K562 (cell line): ENCODE data around the gene TAF10. TPM values are rescaled to one million over a fixed set of nuclear protein-coding genes. Genes with fewer than 3 reads are reported as not detected.

Source experiments
- FOXP1 ChIP-seq: sonication (generic); formaldehyde crosslinking; IDR thresholded peaks from 2 replicates; pipeline ENCODE4 v1.8.0; 2022; ENCODE audit warnings: mild to moderate bottlenecking, missing genetic modification reagents
- GATAD2B ChIP-seq: fragments of 450-650 bp; IDR thresholded peaks from 2 replicates; pipeline ENCODE4 v1.6.1; 2017; ENCODE audit warnings: mild to moderate bottlenecking, borderline replicate concordance
- GTF2F1 ChIP-seq: IDR thresholded peaks from 2 replicates; pipeline ENCODE4 v1.6.1; 2011; ENCODE audit warnings: low read depth, low read length, improper control_type of control experiment
- HMBOX1 ChIP-seq: sonication (generic); IDR thresholded peaks from 2 replicates; pipeline ENCODE4 v1.6.1; 2016
- MIER1 ChIP-seq: fragments of 450-650 bp; IDR thresholded peaks from 2 replicates; pipeline ENCODE4 v1.6.1; 2016; ENCODE audit warnings: antibody characterized with exemption, mild to moderate bottlenecking, low read depth
- MTF1 ChIP-seq: fragments of 250-450 bp; sonication (Bioruptor Pico); IDR thresholded peaks from 2 replicates; pipeline ENCODE4 v1.9.0; 2021; ENCODE audit warnings: moderate library complexity, mild to moderate bottlenecking, inconsistent platforms, borderline replicate concordance
- NFATC3 ChIP-seq: fragments of 450-650 bp; IDR thresholded peaks from 2 replicates; pipeline ENCODE4 v1.6.1; 2017; ENCODE audit warnings: mild to moderate bottlenecking
- NR3C1 ChIP-seq: sonication (generic); formaldehyde crosslinking; IDR thresholded peaks from 2 replicates; pipeline ENCODE4 v1.8.1; 2022; ENCODE audit warnings: missing genetic modification reagents
- POLR2H ChIP-seq: IDR thresholded peaks from 2 replicates; pipeline ENCODE4 v1.6.1; 2016; ENCODE audit warnings: missing genetic modification characterization, low read depth, mild to moderate bottlenecking, control low read depth, missing compliant biosample characterization, moderate library complexity
- PRMT5 ChIP-seq: sonication (generic); formaldehyde crosslinking; IDR thresholded peaks from 2 replicates; pipeline ENCODE4 v1.5.0; 2020; ENCODE audit warnings: missing genetic modification reagents
- RBM15 ChIP-seq: fragments of 200-400 bp; formaldehyde crosslinking; IDR thresholded peaks from 2 replicates; pipeline ENCODE4 v1.6.1; 2018; ENCODE audit warnings: mild to moderate bottlenecking, low read length, moderate library complexity; ENCODE audit not compliant: insufficient read depth
- RBM39 ChIP-seq: fragments of 200-400 bp; formaldehyde crosslinking; optimal IDR thresholded peaks from 2 replicates; pipeline ENCODE3; 2018; ENCODE audit warnings: low read depth, low read length
- ZNF197 ChIP-seq: fragments of 200-800 bp; sonication (Bioruptor generic); IDR thresholded peaks from 2 replicates; pipeline ENCODE4 v1.6.1; 2016; ENCODE audit warnings: low read depth, missing genetic modification characterization, missing compliant biosample characterization
- ZNF445 ChIP-seq: fragments of 250-450 bp; sonication (Bioruptor Pico); IDR thresholded peaks from 2 replicates; pipeline ENCODE4 v1.4.0; 2020; ENCODE audit warnings: low read depth, mild to moderate bottlenecking, moderate library complexity
- ZNF583 ChIP-seq: fragments of 250-450 bp; sonication (Bioruptor Pico); IDR thresholded peaks from 2 replicates; pipeline ENCODE4 v1.4.0; 2020
- polyA plus RNA-seq, 8 experiments: library from polyadenylated mRNA; depleted of rRNA in 4 of 8; stranded (reverse) in 5 of 8; unstranded in 3 of 8; fragments of >200 nt; fragmentation: Nextera tagmentation in 2 of 8; fragmentation: Illumina TruSeq in 1 of 8; extraction: Ambion mirVana in 2 of 8; extraction: Trizol in 1 of 8; gene quantifications; 2 replicates each; pipeline versions ENCODE4 v1.2.1 to v1.2.3, GENCODE V29; 2011 to 2014; ENCODE audit warnings: inconsistent platforms in 1 of 8, missing spikeins in 1 of 8
- total RNA-seq, 7 experiments: library from RNA; depleted of rRNA in 6 of 7; stranded (reverse); fragments of >200 nt in 6 of 7; fragmentation: Illumina TruSeq in 2 of 7; extraction: Trizol in 2 of 7; gene quantifications; 2 replicates each; pipeline versions ENCODE4 v1.2.1 to v1.2.3, GENCODE V29; 2011 to 2021; ENCODE audit warnings: low replicate concordance in 1 of 7
- TF ChIP-seq, protein P1 (sequence below), 2 experiments: fragments of 150-350 bp in 1 of 2; IDR thresholded peaks; 2 replicates each; pipeline ENCODE4 v1.6.1; 2012 to 2016; ENCODE audit warnings: low read depth in 2 of 2, low read length in 2 of 2, mild to moderate bottlenecking in 1 of 2, moderate library complexity in 1 of 2
- TF ChIP-seq, protein P2 (sequence below): fragments of 250-450 bp; sonication (Bioruptor Pico); IDR thresholded peaks from 2 replicates; pipeline ENCODE4 v1.8.0; 2022; ENCODE audit warnings: inconsistent platforms
- TF ChIP-seq, protein P3 (sequence below): fragments of 450-650 bp; conservative IDR thresholded peaks from 2 replicates; pipeline ENCODE4 v1.6.1; 2016; ENCODE audit warnings: missing genetic modification characterization, low read depth, mild to moderate bottlenecking, missing compliant biosample characterization, moderate library complexity
- TF ChIP-seq, protein P4 (sequence below): fragments of 250-450 bp; sonication (Bioruptor Pico); IDR thresholded peaks from 2 replicates; pipeline ENCODE4 v1.6.1; 2021; ENCODE audit warnings: mild to moderate bottlenecking
- TF ChIP-seq, protein P5 (sequence below): fragments of 450-650 bp; IDR thresholded peaks from 2 replicates; pipeline ENCODE4 v1.6.1; 2017; ENCODE audit warnings: mild to moderate bottlenecking, moderate library complexity

The TAF10 gene
- total and polyA plus RNA-seq, 9 of the 15 experiments (the other 6 are each of a cell fraction or from before 2014, with no cell fraction given), result 19.5 to 197 (median 121) TPM

DNA sequence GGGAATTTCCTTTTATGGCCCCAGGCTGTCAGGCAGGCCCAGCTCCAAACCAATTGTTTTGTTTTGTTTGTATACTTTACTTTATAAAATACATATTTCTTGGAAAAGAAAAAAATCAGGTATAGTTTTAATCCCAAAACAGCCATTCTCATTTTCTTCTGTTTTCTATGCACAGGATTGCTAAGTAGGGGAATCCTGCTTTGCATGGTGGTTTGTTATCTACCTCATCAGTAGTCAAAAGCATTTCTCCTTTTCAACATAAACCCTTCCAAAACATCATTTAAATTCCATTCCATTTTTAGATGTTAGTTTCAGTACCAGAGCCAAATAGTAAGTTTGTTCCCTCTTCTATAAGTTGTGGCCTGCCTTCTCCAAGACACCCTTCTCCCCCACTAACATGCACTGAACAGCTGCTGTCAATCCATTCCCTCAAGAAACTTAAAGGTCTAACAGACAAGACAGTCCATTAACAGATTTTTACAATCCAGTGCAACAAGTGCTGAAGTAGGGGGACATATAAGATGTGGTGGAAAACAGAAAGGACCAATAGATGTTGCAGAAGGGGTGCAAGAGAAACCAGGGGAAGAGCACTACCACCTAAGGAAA lies 4.7 kb downstream of the TAF10 start (continued):
- TF ChIP-seq, protein P1, sequence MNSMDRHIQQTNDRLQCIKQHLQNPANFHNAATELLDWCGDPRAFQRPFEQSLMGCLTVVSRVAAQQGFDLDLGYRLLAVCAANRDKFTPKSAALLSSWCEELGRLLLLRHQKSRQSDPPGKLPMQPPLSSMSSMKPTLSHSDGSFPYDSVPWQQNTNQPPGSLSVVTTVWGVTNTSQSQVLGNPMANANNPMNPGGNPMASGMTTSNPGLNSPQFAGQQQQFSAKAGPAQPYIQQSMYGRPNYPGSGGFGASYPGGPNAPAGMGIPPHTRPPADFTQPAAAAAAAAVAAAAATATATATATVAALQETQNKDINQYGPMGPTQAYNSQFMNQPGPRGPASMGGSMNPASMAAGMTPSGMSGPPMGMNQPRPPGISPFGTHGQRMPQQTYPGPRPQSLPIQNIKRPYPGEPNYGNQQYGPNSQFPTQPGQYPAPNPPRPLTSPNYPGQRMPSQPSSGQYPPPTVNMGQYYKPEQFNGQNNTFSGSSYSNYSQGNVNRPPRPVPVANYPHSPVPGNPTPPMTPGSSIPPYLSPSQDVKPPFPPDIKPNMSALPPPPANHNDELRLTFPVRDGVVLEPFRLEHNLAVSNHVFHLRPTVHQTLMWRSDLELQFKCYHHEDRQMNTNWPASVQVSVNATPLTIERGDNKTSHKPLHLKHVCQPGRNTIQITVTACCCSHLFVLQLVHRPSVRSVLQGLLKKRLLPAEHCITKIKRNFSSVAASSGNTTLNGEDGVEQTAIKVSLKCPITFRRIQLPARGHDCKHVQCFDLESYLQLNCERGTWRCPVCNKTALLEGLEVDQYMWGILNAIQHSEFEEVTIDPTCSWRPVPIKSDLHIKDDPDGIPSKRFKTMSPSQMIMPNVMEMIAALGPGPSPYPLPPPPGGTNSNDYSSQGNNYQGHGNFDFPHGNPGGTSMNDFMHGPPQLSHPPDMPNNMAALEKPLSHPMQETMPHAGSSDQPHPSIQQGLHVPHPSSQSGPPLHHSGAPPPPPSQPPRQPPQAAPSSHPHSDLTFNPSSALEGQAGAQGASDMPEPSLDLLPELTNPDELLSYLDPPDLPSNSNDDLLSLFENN (IDR thresholded peaks at IDR 0.05; ENCODE audit: low read depth in 2 of 2, low read length in 2 of 2), result no peak
- peak; percentile 31; the same call in 1 of the 2 replicates for TF ChIP-seq POLR2H (tag)
- no peak for TF ChIP-seq RBM39
- no peak for TF ChIP-seq MTF1 (CRISPR knock-in tag)
- no peak for TF ChIP-seq GTF2F1
- TF ChIP-seq FOXP1 (CRISPR knock-in tag), result 0 out of 2 replicates have a peak, but pooled peaks have one; percentile 25
- TF ChIP-seq, protein P2, sequence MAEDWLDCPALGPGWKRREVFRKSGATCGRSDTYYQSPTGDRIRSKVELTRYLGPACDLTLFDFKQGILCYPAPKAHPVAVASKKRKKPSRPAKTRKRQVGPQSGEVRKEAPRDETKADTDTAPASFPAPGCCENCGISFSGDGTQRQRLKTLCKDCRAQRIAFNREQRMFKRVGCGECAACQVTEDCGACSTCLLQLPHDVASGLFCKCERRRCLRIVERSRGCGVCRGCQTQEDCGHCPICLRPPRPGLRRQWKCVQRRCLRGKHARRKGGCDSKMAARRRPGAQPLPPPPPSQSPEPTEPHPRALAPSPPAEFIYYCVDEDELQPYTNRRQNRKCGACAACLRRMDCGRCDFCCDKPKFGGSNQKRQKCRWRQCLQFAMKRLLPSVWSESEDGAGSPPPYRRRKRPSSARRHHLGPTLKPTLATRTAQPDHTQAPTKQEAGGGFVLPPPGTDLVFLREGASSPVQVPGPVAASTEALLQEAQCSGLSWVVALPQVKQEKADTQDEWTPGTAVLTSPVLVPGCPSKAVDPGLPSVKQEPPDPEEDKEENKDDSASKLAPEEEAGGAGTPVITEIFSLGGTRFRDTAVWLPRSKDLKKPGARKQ (CRISPR knock-in tag), result no peak
- TF ChIP-seq NR3C1 (CRISPR knock-in tag), result no peak
- TF ChIP-seq, protein P3, sequence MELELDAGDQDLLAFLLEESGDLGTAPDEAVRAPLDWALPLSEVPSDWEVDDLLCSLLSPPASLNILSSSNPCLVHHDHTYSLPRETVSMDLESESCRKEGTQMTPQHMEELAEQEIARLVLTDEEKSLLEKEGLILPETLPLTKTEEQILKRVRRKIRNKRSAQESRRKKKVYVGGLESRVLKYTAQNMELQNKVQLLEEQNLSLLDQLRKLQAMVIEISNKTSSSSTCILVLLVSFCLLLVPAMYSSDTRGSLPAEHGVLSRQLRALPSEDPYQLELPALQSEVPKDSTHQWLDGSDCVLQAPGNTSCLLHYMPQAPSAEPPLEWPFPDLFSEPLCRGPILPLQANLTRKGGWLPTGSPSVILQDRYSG (tag), result no peak
- TF ChIP-seq ZNF197 (CRISPR knock-in tag), result 0 out of 2 replicates have a peak, but pooled peaks have one; percentile 60
- no peak for TF ChIP-seq ZNF445 (CRISPR knock-in tag)
- TF ChIP-seq RBM15, result no peak
- TF ChIP-seq MIER1, result no peak
- TF ChIP-seq, protein P4, sequence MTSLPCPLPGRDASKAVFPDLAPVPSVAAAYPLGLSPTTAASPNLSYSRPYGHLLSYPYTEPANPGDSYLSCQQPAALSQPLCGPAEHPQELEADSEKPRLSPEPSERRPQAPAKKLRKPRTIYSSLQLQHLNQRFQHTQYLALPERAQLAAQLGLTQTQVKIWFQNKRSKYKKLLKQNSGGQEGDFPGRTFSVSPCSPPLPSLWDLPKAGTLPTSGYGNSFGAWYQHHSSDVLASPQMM, result no peak
- TF ChIP-seq NFATC3, result no peak
- TF ChIP-seq GATAD2B, result no peak
- TF ChIP-seq ZNF583 (CRISPR knock-in tag), result no peak
- no peak for TF ChIP-seq HMBOX1
- no peak for TF ChIP-seq PRMT5 (CRISPR knock-in tag)
- TF ChIP-seq, protein P5, sequence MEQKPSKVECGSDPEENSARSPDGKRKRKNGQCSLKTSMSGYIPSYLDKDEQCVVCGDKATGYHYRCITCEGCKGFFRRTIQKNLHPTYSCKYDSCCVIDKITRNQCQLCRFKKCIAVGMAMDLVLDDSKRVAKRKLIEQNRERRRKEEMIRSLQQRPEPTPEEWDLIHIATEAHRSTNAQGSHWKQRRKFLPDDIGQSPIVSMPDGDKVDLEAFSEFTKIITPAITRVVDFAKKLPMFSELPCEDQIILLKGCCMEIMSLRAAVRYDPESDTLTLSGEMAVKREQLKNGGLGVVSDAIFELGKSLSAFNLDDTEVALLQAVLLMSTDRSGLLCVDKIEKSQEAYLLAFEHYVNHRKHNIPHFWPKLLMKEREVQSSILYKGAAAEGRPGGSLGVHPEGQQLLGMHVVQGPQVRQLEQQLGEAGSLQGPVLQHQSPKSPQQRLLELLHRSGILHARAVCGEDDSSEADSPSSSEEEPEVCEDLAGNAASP, result no peak
